Lower leg skin (tissue), 3 donors: Measurements from ENCODE around the gene CYP26A1.

ENCODE experiments used
- CTCF ChIP-seq, 3 donors: fragments of 450-650 bp; IDR thresholded peaks; one replicate each; pipeline ENCODE4 v1.5.1; 2016; ENCODE audit warnings: antibody characterized with exemption in 3 of 3, mild to moderate bottlenecking in 3 of 3, moderate library complexity in 2 of 3
- POLR2A ChIP-seq, 2 donors: fragments of 450-650 bp; IDR thresholded peaks; one replicate each; pipeline ENCODE4 v1.6.1; 2016 to 2017; ENCODE audit warnings: antibody characterized with exemption in 2 of 2, mild to moderate bottlenecking in 1 of 2, moderate library complexity in 1 of 2

- TF ChIP-seq CTCF (IDR thresholded peaks at IDR 0.05) = no peak
- no peak for TF ChIP-seq POLR2A (IDR thresholded peaks at IDR 0.05)
Measured at GRCh38 chr10:93034426-93034825, 39.3 kb upstream of the CYP26A1 start.
